ENCODE measurements around the gene ASPSCR1.

ASPSCR1 gene

DNA sequence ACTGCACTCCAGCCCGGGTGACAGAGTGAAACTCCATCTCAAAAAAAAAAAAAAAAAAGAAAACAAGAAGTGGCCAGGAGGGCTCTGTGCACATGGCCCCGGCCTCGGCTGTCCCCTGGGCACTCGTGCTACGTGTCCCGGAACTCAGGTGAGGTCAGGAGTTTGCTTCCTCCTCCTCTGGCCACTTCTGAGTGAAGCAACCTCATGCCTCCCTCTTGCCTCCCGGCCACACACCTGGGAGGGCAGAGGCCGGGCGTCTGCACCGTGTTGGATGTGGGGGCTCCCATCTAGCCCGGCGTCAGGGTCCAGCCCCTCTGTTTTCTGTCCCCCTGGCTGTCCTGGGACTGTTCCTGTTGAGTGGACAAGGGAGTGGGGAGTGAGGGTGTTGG is 22.2 kb downstream of the ASPSCR1 start:
- TF ChIP-seq TCF4 (CRISPR knock-in tag; IDR thresholded peaks at IDR 0.05; ENCODE audit: borderline replicate concordance): no peak
- no peak for TF ChIP-seq RARB (CRISPR knock-in tag; IDR thresholded peaks at IDR 0.05)
- no peak for TF ChIP-seq ARNTL (CRISPR knock-in tag; IDR thresholded peaks at IDR 0.05; ENCODE audit: borderline replicate concordance, low read depth)
- no peak for TF ChIP-seq TOX (CRISPR knock-in tag; IDR thresholded peaks at IDR 0.05; ENCODE audit: borderline replicate concordance)
- TF ChIP-seq, protein P1, sequence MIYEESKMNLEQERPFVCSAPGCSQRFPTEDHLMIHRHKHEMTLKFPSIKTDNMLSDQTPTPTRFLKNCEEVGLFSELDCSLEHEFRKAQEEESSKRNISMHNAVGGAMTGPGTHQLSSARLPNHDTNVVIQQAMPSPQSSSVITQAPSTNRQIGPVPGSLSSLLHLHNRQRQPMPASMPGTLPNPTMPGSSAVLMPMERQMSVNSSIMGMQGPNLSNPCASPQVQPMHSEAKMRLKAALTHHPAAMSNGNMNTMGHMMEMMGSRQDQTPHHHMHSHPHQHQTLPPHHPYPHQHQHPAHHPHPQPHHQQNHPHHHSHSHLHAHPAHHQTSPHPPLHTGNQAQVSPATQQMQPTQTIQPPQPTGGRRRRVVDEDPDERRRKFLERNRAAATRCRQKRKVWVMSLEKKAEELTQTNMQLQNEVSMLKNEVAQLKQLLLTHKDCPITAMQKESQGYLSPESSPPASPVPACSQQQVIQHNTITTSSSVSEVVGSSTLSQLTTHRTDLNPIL (CRISPR knock-in tag; IDR thresholded peaks at IDR 0.05; ENCODE audit: low read depth): no peak
- no peak for TF ChIP-seq CSDC2 (CRISPR knock-in tag; IDR thresholded peaks at IDR 0.05)
- TF ChIP-seq ZFP30 (CRISPR knock-in tag; IDR thresholded peaks at IDR 0.05): no peak
- TF ChIP-seq, protein P2, sequence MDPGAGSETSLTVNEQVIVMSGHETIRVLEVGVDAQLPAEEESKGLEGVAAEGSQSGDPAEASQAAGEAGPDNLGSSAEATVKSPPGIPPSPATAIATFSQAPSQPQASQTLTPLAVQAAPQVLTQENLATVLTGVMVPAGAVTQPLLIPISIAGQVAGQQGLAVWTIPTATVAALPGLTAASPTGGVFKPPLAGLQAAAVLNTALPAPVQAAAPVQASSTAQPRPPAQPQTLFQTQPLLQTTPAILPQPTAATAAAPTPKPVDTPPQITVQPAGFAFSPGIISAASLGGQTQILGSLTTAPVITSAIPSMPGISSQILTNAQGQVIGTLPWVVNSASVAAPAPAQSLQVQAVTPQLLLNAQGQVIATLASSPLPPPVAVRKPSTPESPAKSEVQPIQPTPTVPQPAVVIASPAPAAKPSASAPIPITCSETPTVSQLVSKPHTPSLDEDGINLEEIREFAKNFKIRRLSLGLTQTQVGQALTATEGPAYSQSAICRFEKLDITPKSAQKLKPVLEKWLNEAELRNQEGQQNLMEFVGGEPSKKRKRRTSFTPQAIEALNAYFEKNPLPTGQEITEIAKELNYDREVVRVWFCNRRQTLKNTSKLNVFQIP (CRISPR knock-in tag; IDR thresholded peaks at IDR 0.05; ENCODE audit: borderline replicate concordance, low read depth): no peak
- TF ChIP-seq, protein P3, sequence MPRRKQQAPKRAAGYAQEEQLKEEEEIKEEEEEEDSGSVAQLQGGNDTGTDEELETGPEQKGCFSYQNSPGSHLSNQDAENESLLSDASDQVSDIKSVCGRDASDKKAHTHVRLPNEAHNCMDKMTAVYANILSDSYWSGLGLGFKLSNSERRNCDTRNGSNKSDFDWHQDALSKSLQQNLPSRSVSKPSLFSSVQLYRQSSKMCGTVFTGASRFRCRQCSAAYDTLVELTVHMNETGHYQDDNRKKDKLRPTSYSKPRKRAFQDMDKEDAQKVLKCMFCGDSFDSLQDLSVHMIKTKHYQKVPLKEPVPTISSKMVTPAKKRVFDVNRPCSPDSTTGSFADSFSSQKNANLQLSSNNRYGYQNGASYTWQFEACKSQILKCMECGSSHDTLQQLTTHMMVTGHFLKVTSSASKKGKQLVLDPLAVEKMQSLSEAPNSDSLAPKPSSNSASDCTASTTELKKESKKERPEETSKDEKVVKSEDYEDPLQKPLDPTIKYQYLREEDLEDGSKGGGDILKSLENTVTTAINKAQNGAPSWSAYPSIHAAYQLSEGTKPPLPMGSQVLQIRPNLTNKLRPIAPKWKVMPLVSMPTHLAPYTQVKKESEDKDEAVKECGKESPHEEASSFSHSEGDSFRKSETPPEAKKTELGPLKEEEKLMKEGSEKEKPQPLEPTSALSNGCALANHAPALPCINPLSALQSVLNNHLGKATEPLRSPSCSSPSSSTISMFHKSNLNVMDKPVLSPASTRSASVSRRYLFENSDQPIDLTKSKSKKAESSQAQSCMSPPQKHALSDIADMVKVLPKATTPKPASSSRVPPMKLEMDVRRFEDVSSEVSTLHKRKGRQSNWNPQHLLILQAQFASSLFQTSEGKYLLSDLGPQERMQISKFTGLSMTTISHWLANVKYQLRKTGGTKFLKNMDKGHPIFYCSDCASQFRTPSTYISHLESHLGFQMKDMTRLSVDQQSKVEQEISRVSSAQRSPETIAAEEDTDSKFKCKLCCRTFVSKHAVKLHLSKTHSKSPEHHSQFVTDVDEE (CRISPR knock-in tag; IDR thresholded peaks at IDR 0.05): no peak
- TF ChIP-seq SNAI2 (CRISPR knock-in tag; IDR thresholded peaks at IDR 0.05): no peak
- TF ChIP-seq ZFP3 (CRISPR knock-in tag; IDR thresholded peaks at IDR 0.05): no peak
- no peak for TF ChIP-seq GLIS3 (CRISPR knock-in tag; IDR thresholded peaks at IDR 0.05)
- no peak for TF ChIP-seq ZNF565 (CRISPR knock-in tag; conservative IDR thresholded peaks at IDR 0.05; ENCODE audit: low read depth)
- no peak for TF ChIP-seq OSR1 (CRISPR knock-in tag; IDR thresholded peaks at IDR 0.05)
- TF ChIP-seq ISL1 (CRISPR knock-in tag; IDR thresholded peaks at IDR 0.05): no peak
- no peak for TF ChIP-seq ESRRG (CRISPR knock-in tag; IDR thresholded peaks at IDR 0.05)
- TF ChIP-seq ZNF8 (CRISPR knock-in tag; IDR thresholded peaks at IDR 0.05): no peak
- TF ChIP-seq ZNF70 (CRISPR knock-in tag; IDR thresholded peaks at IDR 0.05): no peak
- ATAC-seq: no peak

DNA sequence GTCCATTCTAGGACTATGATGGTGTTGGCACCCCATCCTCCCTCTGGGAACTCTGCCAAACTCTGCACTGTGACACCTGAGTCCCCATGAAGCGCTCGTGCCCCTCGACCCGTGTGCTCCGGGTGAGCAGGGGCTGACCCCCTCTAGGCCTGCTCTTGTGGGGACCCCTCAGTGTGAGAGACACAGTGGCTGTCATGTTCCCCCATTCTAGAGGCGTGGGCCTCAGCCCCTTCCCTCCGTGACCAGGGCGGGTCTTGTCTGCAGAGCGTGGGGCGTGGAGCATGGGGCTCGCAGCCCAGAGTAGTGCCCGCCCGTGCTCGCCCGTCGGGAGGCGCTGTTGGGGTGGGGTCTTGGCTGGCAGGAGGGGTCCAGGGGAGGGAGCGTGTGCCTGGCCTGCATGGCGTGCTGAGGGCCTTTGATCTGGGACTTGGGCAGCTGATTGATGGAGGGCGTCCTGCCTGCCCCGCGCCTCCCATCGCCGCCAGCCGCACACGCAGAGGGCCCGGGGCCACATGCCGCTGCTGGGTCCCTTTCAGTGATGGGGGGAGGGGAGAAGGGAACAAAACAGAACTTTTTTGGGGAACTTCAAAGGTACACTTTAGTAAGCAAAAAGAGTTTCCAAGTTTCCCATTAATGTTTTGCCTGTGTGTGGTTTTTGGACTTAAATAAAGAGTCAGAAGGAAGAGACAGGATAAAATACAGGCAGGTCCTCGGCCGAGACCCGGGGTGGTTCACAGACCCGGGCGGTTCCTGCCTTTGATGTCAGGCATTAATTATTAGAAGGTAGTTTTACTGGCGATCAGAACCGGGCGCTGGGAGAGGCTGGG is 22.8 kb downstream of the ASPSCR1 start:
- TF ChIP-seq CSDC2 (CRISPR knock-in tag; IDR thresholded peaks at IDR 0.05): no peak
- no peak for ATAC-seq

DNA sequence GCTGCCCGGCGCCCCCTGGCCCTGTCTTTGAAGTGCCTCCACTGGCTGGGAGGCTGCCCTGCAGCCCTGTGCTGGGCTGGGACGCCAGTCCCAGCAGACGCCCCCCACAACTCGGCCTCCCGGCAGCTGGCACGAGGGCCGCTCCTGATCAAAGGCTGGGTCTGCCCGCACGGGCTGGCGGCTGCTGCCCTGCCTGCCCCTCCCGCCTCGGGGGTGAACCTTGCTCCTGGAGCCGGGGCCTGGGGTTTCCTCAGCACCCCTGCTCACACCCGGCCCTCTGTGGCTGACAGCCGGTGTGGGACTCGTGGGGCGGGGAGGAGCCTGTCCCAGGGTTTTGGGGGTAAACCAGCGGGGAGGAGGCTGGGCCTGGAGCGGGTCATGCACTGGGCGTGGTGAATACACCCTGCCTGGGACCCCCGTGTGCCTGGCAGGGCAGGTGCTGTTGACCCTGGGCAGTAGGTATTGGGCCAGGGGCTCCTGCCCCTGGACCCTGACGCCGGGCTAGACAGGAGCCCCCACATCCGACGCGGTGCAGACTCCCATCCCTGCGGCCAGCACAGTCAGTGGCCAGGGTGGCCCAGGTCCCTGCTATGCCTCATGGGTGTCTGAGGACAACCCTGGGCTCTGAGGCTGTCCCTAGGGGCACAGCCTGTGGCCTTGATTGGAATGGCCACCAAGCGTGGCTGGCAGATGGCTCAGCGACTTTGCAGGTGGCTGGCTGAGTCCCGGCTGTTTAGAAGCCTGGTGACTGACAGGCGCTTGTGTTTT is 23.6 kb downstream of the ASPSCR1 start:
- ATAC-seq: no peak
- no peak for TF ChIP-seq ZFP3 (CRISPR knock-in tag; IDR thresholded peaks at IDR 0.05)
- TF ChIP-seq, protein P4, sequence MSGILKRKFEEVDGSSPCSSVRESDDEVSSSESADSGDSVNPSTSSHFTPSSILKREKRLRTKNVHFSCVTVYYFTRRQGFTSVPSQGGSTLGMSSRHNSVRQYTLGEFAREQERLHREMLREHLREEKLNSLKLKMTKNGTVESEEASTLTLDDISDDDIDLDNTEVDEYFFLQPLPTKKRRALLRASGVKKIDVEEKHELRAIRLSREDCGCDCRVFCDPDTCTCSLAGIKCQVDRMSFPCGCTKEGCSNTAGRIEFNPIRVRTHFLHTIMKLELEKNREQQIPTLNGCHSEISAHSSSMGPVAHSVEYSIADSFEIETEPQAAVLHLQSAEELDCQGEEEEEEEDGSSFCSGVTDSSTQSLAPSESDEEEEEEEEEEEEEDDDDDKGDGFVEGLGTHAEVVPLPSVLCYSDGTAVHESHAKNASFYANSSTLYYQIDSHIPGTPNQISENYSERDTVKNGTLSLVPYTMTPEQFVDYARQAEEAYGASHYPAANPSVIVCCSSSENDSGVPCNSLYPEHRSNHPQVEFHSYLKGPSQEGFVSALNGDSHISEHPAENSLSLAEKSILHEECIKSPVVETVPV (CRISPR knock-in tag; IDR thresholded peaks at IDR 0.05): no peak
- TF ChIP-seq ZNF70 (CRISPR knock-in tag; IDR thresholded peaks at IDR 0.05): no peak
- no peak for TF ChIP-seq BACH2 (CRISPR knock-in tag; IDR thresholded peaks at IDR 0.05; ENCODE audit: borderline replicate concordance)
- TF ChIP-seq, protein P5, sequence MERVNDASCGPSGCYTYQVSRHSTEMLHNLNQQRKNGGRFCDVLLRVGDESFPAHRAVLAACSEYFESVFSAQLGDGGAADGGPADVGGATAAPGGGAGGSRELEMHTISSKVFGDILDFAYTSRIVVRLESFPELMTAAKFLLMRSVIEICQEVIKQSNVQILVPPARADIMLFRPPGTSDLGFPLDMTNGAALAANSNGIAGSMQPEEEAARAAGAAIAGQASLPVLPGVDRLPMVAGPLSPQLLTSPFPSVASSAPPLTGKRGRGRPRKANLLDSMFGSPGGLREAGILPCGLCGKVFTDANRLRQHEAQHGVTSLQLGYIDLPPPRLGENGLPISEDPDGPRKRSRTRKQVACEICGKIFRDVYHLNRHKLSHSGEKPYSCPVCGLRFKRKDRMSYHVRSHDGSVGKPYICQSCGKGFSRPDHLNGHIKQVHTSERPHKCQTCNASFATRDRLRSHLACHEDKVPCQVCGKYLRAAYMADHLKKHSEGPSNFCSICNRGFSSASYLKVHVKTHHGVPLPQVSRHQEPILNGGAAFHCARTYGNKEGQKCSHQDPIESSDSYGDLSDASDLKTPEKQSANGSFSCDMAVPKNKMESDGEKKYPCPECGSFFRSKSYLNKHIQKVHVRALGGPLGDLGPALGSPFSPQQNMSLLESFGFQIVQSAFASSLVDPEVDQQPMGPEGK (CRISPR knock-in tag; IDR thresholded peaks at IDR 0.05; ENCODE audit: borderline replicate concordance): no peak
- TF ChIP-seq, protein P3 (CRISPR knock-in tag; IDR thresholded peaks at IDR 0.05): no peak
- TF ChIP-seq, protein P2 (CRISPR knock-in tag; IDR thresholded peaks at IDR 0.05; ENCODE audit: borderline replicate concordance, low read depth): no peak
- TF ChIP-seq ZNF8 (CRISPR knock-in tag; IDR thresholded peaks at IDR 0.05): no peak
- TF ChIP-seq ZFP30 (CRISPR knock-in tag; IDR thresholded peaks at IDR 0.05): no peak
- TF ChIP-seq TOX (CRISPR knock-in tag; IDR thresholded peaks at IDR 0.05; ENCODE audit: borderline replicate concordance): no peak
- TF ChIP-seq ZC3H10 (CRISPR knock-in tag; IDR thresholded peaks at IDR 0.05): no peak
- TF ChIP-seq GLIS3 (CRISPR knock-in tag; IDR thresholded peaks at IDR 0.05): no peak
- no peak for TF ChIP-seq CSDC2 (CRISPR knock-in tag; IDR thresholded peaks at IDR 0.05)
